Activated CD8-positive, alpha-beta memory T cell treated with anti-CD3 and anti-CD28 coated beads, Interleukin-2, amount 50 U/mL, for 1 hour (primary cell): ENCODE measurements around the gene FN3KRP.

Source experiments
- DNase-seq: peaks from one replicate; pipeline ENCODE4 v3.0.0-alpha.2; 2020; ENCODE audit errors: extremely low read depth

Gene FN3KRP

DNA sequence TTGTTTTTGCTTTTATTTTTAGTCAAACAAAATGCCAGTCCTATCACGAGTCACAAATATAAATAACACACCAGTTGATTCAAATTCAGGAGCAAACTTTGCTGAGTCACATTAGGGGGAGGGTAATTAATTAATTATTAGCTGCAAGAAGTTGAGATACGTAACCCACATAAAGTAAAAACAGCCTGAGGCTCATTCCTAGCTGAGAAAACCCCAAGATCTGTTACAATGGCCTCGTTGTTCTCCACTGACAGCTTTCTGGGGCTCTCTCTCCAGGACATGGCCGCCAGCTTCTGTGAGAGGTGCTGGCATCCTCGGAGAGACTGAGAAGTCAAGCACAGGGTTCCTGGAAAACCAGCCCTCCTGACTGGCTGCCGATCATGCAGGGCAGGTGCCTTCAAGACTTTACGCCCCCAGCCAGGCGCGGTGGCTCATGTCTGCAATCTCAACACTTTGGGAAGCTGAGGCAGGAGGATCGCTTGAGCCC, 29.1 kb upstream of the FN3KRP start:
- DNase-seq, result no peak

DNA sequence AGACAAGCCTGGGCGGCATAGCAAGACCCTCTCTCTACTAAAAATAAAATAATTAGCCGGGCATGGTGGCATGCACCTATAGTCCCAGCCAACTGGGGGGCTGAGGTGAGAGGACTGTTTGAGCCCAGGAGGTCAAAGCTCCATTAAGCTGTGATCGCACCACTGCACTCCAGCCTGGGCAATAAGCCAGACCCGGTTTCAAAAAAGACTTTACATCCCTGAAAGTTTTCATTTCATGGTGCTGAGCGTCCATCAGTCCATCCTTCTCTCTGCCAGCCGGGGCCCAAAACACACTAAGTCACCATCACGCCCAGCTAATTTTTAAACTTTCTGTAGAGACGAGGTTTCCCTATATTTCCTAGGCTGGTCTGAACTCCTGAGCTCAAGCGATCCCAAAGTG, 28.6 kb upstream of the FN3KRP start:
- DNase-seq, result no peak

DNA sequence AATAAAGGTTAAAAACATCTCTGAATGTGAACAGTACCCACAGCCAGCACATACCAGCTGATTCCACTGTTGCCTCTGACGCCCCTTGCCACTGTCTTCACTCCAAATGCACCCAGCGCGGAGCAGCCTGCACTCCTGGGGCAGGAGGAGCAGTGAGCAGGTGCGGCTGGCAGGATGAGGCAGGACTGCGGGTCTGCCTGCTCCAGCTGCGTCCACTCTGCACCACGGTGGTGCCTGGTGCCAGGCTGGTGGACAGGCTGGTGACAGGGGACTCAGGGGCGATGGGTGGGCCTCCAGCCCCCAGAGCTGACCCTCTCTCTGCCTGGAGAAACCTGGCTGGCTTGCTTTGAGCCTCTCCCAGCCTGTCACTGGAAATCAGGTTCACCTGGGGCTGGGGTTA, 27.4 kb upstream of the FN3KRP start:
- no peak for DNase-seq

DNA sequence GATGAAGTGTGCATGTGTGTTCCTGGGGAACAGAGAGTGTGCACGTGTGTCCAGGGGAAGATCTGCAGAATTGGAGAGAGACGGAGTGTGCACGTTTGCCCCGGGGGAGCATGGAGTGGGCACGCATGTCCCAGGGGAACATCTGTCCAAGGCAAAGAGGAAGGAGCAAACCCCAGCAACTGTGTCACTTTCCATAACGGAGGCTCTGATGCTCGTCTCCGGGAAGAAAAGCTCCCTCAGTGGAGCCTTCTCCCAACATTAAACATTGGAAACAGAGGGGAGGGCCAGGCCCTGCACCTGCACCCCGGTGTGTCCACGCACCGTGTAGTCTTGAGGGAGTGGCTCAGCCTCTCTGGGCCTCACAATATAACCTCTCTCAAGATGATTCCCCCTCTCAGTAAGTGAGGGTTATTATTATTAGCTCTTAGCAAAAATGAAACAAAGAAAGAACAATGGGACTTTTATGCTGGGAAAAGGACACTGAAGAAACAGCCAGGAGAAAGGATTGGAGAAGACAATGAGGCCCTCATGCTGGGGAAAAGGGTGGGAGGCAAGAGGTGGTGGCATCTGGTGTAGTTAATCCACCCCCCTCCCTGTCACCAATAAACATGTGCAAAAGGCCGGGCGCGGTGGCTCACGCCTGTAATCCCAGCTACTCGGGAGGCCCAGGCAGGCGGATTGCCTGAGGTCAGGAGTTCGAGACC, 25.6 kb upstream of the FN3KRP start:
- DNase-seq, result no peak

DNA sequence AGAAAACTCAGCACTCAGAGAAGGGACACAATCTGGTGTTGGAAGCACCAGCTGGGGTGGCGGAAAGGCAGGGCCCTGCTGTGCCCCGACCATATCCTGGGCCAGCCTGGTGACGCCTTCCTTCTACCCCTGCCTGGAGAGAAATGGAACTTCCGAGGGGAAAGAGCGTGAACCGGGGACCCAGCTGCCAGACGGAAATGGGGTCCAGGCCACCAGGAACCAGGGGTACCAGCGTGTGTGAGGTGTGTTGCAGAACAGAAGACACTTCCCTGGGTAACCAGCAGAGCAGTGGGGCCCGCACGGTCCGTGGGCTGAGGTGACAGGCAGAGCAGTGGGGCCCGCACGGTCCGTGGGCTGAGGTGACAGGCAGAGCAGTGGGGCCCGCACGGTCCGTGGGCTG, 24.8 kb upstream of the FN3KRP start:
- no peak for DNase-seq

DNA sequence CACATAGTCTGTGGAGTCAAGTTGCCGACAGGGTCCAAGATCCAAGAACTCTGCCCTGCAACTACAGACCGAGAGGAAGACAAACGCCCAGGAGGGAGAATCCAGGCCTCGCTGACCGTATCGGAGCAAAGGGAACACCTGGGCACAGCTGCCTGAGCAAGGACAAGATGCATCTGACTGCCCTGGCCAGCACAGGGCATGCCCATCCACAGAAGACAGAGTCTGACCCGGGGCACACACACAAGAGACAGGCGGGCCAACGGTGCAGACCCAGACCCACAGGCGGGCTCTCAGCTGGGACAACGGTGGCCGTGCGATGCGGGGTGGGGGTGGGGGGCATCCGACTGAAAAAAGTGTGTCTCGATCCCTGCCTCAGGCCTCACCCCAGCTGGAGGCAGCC, 24.2 kb upstream of the FN3KRP start:
- no peak for DNase-seq

DNA sequence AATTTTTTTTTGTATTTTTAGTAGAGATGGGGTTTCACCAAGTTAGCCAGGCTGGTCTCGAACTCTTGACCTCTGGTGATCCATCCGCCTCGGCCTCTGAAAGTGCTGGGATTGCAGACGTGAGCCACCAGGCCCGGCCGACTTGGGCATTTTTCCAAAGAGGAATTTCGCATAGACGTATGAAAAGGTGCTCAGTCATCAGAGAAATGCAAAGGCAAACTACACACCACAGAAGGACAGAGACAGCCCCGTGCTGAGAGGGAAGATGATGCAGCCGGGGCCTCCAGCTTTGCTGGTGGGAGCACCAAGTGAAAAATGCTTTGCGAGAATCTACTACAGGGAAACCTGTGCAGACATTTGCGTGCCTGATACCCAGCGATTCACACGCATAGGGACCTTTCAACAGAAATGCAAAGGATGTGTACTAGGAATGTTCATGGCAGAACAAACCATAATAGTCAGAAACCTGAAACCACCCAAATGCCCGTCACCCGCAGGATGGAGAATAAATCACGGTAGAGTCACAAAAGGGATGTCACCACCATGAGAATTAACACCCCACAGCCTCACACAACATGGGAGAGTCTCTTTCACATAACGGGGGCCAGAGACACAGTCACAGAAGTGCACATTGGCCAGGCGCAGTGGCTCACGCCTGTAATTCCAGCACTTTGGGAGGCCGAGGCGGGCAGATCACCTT, 23.2 kb upstream of the FN3KRP start:
- DNase-seq, result no peak

DNA sequence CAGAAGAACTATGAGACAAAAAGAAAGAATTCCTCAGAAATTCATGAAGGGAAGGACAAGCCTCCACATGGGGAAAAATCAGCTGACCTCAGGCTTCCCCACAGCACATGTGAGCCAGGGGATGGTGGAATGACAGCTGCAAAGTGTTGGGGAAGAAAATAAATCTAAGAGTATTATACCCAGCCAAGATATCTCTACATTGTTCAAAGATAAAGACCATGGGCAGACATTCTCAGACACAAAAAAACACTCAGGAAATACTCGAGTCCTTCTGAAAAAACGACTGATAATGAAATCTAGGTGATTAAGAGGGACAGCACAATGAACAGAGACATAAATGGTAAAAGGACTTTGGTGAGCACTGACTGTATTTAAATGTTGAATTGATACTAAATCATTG, 21.9 kb upstream of the FN3KRP start:
- DNase-seq, result no peak

DNA sequence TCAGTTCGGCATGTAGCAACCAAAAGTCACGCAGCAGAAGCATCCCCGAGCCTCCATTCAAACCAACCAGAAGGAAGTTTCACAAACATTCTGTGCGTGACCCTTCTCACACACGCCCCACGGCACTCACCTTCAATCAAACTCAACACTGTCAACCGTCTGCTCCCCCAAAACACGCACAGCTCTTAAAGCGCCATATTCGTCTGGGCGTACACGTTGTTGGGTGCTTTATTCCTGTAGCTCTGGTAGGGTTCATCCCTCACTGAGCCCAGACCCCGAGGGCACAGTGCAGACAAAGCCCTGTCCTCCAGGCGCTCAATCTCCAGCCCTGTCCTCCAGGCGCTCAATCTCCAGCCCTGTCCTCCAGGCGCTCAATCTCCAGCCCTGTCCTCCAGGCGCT, 20.2 kb upstream of the FN3KRP start:
- no peak for DNase-seq

DNA sequence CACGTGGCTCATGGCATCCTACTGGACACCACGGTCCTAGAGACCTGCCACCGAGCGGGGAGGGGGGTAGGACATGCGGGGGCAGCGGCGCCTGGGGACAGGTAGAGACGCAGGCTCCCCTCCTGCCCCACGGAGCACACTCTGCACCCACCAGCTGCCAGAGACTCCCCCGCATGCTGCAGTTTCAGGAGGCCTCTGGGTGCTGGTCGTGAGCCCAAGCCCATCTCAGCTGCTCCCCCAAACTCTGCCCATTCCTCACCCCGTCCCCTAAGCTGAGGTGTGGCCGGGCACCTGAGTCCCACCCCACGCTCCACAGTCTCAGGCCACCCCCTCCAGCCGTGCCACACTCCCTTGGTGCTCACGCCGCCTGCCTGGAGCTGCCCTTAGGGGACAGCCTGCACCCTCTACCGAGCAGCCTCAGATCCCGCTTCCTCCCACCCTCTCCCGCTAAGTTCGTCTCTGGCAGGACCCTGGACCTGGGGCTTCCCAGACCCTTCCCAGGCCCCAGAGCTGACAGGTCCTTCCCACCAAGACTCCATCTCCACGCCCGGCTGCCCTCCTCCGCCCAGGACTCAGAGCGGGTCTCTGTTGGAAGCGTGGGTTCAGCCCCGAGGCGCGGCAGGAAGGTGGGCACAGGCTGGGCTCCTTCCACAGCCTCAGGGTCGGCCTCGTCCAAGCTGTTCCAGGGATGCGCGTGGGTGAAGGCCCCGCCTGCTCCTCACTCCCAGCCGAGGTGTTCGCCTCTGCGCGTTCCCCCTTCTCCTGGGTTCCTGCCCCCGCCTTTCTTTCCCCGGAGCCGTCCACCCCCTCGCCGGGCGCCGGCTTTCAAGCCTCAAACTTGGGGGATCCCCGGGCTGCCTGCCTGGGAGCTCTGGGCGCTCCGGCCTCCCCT, 19.3 kb upstream of the FN3KRP start:
- no peak for DNase-seq

DNA sequence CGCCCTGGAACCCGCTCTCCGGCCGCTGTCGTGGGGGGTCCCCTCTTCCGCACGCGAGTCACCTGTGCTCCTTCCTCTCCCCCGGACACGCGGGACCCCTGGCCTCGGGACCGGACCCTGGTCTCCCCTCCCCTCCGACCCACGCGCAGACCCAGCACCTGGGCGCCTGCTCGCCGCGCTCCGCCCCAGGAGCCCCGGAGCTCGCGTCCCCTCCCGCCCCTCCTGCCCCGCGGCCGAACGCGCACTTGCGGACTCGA, 18.8 kb upstream of the FN3KRP start:
- no peak for DNase-seq

DNA sequence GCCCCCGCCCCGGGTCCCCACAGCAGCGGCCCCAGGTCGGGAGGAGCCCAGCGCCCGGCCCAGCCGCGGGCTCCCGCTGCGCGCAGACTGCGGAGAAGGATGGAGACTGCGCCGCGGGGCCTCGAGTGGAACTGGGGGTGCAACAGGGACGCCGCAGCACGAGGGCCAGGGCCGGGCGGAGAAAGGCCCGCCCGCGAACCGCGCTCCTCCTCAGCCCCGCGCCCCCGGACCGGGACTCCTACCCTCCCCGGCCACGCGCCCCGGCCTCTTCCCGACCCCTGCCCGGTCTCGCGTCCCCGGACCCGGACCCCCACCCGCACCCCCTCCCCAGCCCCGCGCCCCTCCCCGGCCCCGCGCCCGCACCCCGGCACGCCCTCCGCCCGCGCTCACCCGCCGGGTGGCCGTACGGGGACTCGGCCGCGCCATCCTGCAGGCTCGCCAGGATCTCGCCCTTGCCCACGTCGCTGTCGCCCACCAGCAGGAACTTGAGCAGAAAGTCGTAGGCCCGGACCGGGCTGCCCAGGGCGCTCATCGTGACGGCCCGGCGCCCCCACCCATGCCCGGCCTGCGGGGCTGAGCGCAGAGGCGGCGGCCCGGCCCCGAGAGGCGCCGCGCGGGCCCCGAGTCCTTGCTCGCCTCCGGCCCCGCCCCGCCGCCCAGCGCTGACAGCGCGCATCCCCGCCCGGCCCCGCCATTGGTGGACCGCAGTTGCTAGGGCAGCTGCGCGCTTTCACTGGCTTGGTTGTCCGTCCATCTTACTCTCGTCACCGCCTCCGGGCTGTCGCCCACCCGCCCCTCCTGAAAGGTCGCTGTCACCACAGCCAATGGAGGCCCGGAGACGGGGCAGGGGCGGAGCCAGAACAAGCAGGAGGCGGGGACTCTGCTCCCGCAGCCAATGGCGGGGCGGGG, 18.2 kb upstream of the FN3KRP start, which contains the start of gene RAB40B:
Gene RAB40B (minus strand): TSS at position 634 of the 909 bp plus-strand sequence. CDS start 102 bp downstream, at position 532.
- peak; percentile 95 for DNase-seq

DNA sequence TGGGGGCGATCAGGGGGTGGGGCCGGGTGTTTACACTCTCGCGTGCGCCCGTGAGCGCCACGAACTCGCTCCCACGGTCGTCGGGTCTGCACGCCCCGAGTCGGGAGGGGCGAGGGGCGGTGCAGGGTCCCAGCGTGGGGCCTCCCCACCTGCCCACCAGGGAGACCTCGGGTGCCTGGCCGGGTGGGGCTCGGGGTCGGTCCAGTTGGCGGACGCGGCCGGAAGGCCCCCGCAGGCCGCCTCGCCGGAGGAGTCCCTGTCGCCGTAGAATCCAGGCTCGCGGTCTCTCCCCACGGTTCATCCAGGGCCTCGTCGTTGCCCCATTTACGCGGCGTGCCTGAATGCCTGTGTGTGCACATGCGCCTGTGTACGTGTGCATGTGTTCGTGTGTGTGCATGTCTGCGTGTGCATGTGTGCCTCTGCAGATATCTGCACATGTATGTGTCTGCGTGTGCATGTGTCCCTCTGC, 17.5 kb upstream of the FN3KRP start:
- no peak for DNase-seq

DNA sequence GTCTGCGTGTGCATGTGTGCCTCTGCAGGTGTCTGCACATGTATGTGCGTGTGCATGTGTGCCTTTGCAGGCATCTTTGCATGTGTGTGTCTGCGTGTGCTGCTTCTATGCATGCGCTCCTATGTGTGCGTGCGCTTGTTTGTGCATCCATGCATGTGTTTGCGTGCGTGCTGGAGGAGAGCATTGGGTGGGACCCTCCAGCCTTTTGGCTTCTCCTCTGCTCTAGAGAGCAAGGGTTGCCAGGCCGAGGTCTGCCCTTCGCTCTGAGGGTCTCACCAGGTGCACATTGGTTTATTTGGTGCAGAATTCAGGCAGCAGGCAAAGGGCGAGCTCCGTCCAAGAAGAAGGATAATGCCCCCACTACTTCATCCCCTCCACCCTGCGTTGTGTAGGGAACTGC, 17.0 kb upstream of the FN3KRP start:
- DNase-seq, result no peak

DNA sequence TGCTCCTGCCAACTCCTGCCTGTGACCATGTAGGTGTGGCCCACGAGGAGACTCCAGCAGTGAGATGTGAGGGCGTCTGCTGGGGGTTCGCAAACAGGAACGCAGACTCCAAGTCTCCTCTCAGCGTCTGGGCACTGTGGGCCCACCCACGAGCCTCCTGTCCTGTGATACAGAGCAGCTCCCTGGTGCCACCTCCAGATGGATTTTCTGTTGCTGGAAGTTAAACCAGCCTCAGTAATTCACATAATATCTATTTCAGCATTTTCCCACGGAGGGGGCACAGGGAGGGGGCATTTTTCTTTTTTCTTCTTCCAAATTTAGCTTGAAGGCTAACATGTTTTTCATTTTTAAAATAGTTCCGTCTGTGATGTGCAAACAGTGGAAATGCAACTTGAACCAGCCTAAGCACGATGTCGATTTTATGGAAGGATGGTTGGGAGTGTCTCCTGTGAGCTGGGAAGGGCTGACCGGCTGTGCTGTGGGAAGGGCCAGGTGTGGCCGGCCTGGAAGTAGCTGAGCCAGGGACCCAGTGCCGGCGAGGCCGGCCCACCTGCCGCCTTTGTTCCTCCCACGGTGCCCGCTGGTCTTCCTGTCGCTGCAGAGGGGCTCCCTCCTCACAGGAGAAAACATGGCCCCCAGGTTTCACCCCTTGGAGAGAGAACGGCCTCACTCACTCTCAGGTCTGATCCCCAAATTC, 14.1 kb upstream of the FN3KRP start:
- DNase-seq, result no peak

DNA sequence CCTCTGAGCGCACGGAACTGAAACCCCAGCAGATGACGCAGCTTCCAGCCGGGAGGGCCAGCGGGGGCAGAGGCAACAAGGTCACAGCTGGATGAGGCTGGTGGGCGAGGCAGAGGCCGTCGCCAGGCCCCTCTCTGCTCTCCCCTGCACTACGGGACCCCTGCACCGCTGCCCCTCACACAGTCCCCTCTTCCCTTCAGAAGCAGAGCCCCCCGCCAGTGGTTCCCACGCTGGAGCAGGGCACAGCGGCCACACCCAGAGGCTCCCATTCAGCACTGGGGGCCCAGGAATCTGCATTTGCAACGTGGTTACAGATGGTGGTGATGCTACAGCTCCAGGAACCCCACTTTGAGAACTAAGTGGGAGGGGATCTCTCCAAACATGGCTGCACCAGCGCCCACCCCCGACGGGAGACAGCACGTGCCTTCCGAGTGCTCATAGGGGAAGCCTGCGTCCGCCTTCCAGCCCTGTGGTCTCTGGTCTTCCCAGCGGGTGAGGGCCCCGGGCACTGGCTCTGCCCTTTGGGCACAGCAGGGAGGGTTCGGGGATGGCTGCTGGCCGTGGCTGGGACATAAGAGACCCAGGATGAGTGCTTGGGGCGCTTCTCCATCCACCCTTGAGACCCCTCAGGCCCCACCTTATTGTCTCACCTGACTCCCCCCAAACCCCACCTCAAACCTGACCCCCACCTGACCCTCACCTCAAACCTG, 13.3 kb upstream of the FN3KRP start:
- no peak for DNase-seq

DNA sequence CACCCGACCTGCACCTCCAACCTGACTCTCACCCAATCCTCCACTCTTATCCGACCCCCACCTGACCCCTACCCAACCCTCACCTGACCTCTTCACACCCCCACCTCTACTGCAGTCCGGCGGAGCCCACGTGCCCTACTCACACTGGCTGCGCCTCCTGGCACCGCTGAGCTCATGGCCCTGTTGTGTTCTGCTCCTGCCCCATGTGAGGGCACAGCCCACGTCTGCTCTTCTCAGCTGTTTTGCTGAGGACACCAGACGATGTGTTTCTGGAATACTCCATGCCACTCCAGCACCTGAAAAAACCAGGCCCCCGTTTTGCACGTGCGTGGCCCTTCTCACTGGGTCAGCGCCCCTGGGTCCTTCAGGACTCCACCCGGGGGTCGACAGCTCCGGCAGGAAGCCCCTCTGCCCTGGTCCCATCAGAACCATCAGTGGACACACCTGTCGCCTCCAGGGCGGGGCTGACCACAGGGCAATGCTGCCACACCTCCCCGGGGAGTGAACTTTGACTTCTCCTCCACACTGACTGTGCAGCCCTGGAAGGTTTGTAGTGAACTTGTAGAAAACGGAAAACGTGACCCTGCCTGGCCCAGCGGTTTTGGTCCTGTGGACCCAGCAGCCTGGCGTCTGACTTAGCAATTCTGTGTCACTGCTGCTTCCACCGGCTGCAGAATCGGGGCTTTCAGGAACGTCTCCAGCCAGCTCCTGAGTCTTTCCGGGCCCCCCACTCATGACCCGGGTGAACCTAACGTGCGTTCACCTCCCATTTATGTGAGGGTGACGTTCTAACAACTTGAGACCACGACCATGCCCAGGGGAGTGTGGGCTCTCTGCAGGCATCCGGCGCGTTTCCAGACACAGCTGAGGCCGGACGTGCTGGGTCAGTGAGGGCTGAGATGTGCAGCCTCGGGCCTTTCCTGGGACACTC, 12.3 kb upstream of the FN3KRP start:
- DNase-seq, result no peak

DNA sequence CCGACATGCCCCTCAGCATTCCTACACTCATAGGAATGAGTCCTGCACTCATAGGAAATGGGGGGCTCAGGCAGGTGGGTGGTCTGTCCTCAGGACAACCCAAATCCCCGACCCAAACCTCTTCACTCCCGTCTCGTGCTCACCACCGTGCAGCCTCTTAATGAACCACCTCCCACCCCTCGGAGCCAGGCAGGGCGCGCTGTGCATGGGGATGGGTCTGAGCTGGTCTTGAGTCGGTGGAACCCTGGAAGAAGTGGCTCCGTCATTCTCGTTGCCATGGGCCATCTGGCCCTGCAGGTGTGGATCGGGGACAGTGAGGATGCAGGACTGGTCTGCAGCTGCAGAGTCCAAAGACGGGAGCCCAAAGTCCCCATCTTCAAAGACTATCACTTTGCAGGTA, 11.6 kb upstream of the FN3KRP start:
- no peak for DNase-seq

DNA sequence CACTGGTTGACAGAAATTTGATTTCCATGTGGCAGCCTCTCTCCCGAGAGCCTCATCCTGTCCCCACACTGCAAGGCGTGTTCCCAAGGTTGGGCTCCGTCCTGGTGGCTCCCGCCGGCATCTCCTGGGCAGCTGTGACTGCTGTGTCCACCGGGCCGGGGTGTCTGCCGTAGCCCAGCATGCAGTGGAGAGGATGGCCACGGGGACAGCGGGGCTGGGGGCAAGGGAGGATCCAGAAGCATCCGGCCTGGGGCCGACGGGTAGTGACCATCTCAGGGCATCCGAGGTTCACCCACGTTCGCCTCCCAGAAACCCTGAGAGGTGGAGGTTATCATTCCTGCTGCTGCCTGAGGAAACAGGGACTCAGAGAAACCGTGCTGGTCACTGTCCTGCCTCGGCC, 10.8 kb upstream of the FN3KRP start:
- DNase-seq, result no peak
